Breast epithelium (tissue), 4 donors: ENCODE measurements around the gene LSM10. TPM values are rescaled to one million over a fixed set of nuclear protein-coding genes. Genes with fewer than 3 reads are reported as not detected.

Source experiments
- DNase-seq, 2 donors: peaks; one replicate each; pipeline ENCODE4 v3.0.0-alpha.2; 2019; ENCODE audit warnings: low spot score in 2 of 2
- H3K27ac ChIP-seq, 2 donors: fragments of 200-600 bp; sonication (generic) in 1 of 2; one replicate each; pipeline ENCODE4 v1.5.1; 2016 to 2019; ENCODE audit warnings: mild to moderate bottlenecking in 1 of 2
- H3K27me3 ChIP-seq, 2 donors: fragments of 200-600 bp; sonication (generic) in 1 of 2; one replicate each; pipeline versions ENCODE4 v1.5.1 to v1.6.0; 2017 to 2019; ENCODE audit warnings: control low read depth in 1 of 2, mild to moderate bottlenecking in 1 of 2
- H3K36me3 ChIP-seq: fragments of 200-600 bp; one replicate; pipeline ENCODE4 v1.5.1; 2019
- H3K4me1 ChIP-seq, 2 donors: fragments of 200-600 bp; sonication (generic); one replicate each; pipeline ENCODE4 v1.5.1; 2016 to 2019; ENCODE audit warnings: control low read depth in 1 of 2
- H3K4me3 ChIP-seq, 3 donors: fragments of 200-600 bp; sonication (generic); 1 replicate in 2 of 3; 2 replicates in 1 of 3; pipeline ENCODE4 v1.5.1; 2016 to 2019; ENCODE audit warnings: mild to moderate bottlenecking in 3 of 3, moderate library complexity in 2 of 3
- H3K9me3 ChIP-seq, 2 donors: fragments of 200-600 bp; sonication (generic) in 1 of 2; one replicate each; pipeline ENCODE4 v1.5.1; 2016 to 2019; ENCODE audit warnings: control low read depth in 1 of 2
- CTCF ChIP-seq, 3 donors: fragments of 450-650 bp; IDR thresholded peaks; one replicate each; pipeline ENCODE4 v1.5.1; 2016 to 2017; ENCODE audit warnings: antibody characterized with exemption in 3 of 3, mild to moderate bottlenecking in 3 of 3, moderate library complexity in 3 of 3
- POLR2A ChIP-seq: fragments of 450-650 bp; IDR thresholded peaks from one replicate; pipeline ENCODE4 v1.6.1; 2016; ENCODE audit warnings: antibody characterized with exemption, mild to moderate bottlenecking, moderate library complexity
- POLR2AphosphoS5 ChIP-seq, 3 donors: sonication (generic); formaldehyde crosslinking; IDR thresholded peaks; one replicate each; pipeline ENCODE4 v1.6.1; 2017; ENCODE audit warnings: antibody characterized with exemption in 3 of 3
- intact Hi-C: fragments of 100-400 bp; cut with DNase I; formaldehyde crosslinking; loops from one replicate; pipeline ENCODE4 v1.15.1; 2023; ENCODE audit warnings: low total_unique reads
- total RNA-seq, 3 donors: library from RNA; depleted of rRNA; stranded (reverse); fragments of >200 nt; gene quantifications; one replicate each; pipeline ENCODE4 v1.1.0, GENCODE V29; 2016

Gene LSM10
- total RNA-seq, 3 donors from 2014 or later: 31.8 to 49.5 (median 39.7) TPM

- Histone ChIP-seq H3K4me1 (peaks cover 6 to 17% of the 10 kb centered on the region in 2 donors), H3K36me3 (no peaks in the 10 kb centered on the region), H3K4me3 (no peak overlapping the region), H3K27me3 (no peaks in the 10 kb centered on the region), H3K9me3 (no peaks in the 10 kb centered on the region), H3K27ac (no peak overlapping the region)
- DNase-seq: no peak
- intact Hi-C loops: no loop called here
- no peak for TF ChIP-seq POLR2AphosphoS5 (IDR thresholded peaks at IDR 0.05)
These were observed 50.9 kb downstream of the LSM10 start for GRCh38 chr1:36346741-36347370.

DNA sequence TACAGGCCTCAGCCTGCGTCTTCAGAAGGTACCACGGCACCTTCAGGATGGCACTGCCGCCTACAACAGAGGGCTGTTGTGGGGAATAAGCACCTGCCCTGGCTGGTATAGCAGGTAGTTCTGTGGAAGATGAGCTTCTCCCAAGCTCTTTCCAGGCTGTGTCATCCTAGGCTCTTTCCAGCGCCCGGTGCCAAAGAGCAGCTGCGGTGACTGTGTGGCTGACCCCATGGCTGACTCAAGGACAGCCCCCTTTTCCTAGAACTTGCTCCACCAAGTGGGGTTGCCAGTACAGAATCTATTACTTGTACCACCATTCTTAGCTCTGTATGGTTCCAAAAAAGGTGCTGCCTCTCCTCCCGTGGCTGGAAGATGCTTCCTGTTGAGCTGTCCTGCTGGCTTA, 52.4 kb downstream of the LSM10 start:
- no peak for DNase-seq
- peaks cover 0 to 7% of the 10 kb centered on the region in 2 donors for H3K4me1 ChIP-seq
- no peaks in the 10 kb centered on the region for H3K36me3 ChIP-seq
- no peak overlapping the region for H3K27ac ChIP-seq
- H3K9me3 ChIP-seq: no peaks in the 10 kb centered on the region
- intact Hi-C loops: no loop called here
- H3K4me3 ChIP-seq: no peak overlapping the region
- TF ChIP-seq CTCF (IDR thresholded peaks at IDR 0.05) (no peak), POLR2A (no peak), POLR2AphosphoS5 (IDR thresholded peaks at IDR 0.05) (no peak)
- H3K27me3 ChIP-seq: no peaks in the 10 kb centered on the region

DNA sequence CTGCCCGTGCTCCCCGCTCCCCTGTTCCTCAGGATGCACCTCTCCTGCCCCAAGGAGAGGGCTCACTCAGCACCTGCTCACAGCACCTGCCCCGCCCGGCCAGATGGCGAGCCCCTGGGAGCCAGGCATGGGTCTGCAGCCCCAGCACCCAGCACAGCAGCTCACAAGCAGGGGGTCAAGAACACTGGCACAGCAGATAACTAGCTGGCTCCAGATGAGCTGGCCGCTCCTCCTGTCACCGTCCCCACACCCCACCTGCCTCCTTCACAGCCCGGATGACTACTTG, 53.4 kb downstream of the LSM10 start:
- Histone ChIP-seq H3K4me1 (no peaks in the 10 kb centered on the region), H3K9me3 (no peaks in the 10 kb centered on the region), H3K27me3 (no peaks in the 10 kb centered on the region), H3K4me3 (no peak overlapping the region), H3K36me3 (no peaks in the 10 kb centered on the region), H3K27ac (no peak overlapping the region)
- no peak for DNase-seq
- intact Hi-C loops: no loop called here
- TF ChIP-seq POLR2A (no peak), POLR2AphosphoS5 (IDR thresholded peaks at IDR 0.05) (no peak), CTCF (IDR thresholded peaks at IDR 0.05) (no peak)

GRCh38 chr1:36343651-36344394, 53.9 kb downstream of the LSM10 start:
- Histone ChIP-seq H3K9me3 (no peaks in the 10 kb centered on the region), H3K4me3 (no peak overlapping the region), H3K36me3 (no peaks in the 10 kb centered on the region), H3K27ac (peak overlapping the region; percentile 45 to 55), H3K27me3 (no peaks in the 10 kb centered on the region), H3K4me1 (no peaks in the 10 kb centered on the region)
- TF ChIP-seq CTCF (IDR thresholded peaks at IDR 0.05): no peak
- no peak for TF ChIP-seq POLR2A
- no peak for TF ChIP-seq POLR2AphosphoS5 (IDR thresholded peaks at IDR 0.05)
- no peak for DNase-seq
- intact Hi-C loops: loop anchor here (1.0 kb wide), 1 partner anchor 19 kb away; no protein-coding TSS in a partner anchor

Other genes starting within 250 kb of the LSM10 start
- 100 to 1,000 TPM; 107 to 118 (median 116) TPM for gene TRAPPC3, start 248.4 kb downstream of the LSM10 start, total RNA-seq
- 10 to 100 TPM; 67.4 to 78.0 (median 68.6) TPM for gene MAP7D1, start 241.7 kb downstream of the LSM10 start, total RNA-seq
- 100 to 1,000 TPM in 2 of 3 donors, 10 to 100 TPM in 1; 81.6 to 128 (median 122) TPM for gene THRAP3, start 173.5 kb downstream of the LSM10 start, total RNA-seq
- 10 to 100 TPM in 2 of 3 donors, under 1 TPM in 1; 0.80 to 18.7 (median 18.0) TPM for gene SH3D21, start 91.5 kb downstream of the LSM10 start, total RNA-seq
- gene EVA1B, start 74.3 kb downstream of the LSM10 start, total RNA-seq: 100 to 1,000 TPM in 2 of 3 donors, 10 to 100 TPM in 1; 62.1 to 129 (median 118) TPM
- 10 to 100 TPM; 22.5 to 36.0 (median 26.2) TPM for gene STK40, start 12.0 kb downstream of the LSM10 start, total RNA-seq
- 10 to 100 TPM; 12.5 to 19.3 (median 15.1) TPM for gene OSCP1, start 52.5 kb upstream of the LSM10 start, total RNA-seq
- gene MRPS15, start 66.5 kb upstream of the LSM10 start, total RNA-seq: 10 to 100 TPM; 72.9 to 99.1 (median 79.3) TPM
- gene CSF3R, start 85.0 kb upstream of the LSM10 start, total RNA-seq: 10 to 100 TPM; 17.3 to 54.2 (median 28.8) TPM